HG02884 (cell line): ENCODE results near the gene OCEL1.

Experiments
- ATAC-seq: cut with Tn5 transposase; IDR thresholded peaks from one replicate; pipeline ENCODE4 v1.9.1; 2021; ENCODE audit warnings: mild to moderate bottlenecking, moderate library complexity; ENCODE audit not compliant: unreplicated experiment

Gene OCEL1

GRCh38 chr19:17209126-17210036 lies 16.6 kb upstream of the OCEL1 start:
- ATAC-seq = no peak

DNA sequence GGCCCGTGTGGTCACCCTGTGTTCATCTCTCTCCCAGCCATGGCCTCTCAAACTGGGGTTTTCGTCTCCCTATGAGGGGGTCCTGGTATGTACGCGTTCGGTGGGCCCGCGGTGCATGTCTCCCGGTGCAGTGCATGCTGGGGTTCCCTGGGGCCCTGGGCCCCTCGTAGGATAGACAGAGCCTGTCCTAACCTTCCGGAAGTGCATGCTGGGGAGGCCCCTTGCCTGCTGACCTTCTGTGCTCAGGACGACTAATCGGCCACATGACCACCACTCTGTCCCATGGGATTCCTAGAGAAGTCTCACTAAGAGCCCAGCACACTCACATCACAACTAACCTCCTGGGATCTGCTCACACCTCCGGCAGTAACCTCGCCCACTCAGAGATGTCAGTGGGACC lies 15.7 kb upstream of the OCEL1 start:
- no peak for ATAC-seq

DNA sequence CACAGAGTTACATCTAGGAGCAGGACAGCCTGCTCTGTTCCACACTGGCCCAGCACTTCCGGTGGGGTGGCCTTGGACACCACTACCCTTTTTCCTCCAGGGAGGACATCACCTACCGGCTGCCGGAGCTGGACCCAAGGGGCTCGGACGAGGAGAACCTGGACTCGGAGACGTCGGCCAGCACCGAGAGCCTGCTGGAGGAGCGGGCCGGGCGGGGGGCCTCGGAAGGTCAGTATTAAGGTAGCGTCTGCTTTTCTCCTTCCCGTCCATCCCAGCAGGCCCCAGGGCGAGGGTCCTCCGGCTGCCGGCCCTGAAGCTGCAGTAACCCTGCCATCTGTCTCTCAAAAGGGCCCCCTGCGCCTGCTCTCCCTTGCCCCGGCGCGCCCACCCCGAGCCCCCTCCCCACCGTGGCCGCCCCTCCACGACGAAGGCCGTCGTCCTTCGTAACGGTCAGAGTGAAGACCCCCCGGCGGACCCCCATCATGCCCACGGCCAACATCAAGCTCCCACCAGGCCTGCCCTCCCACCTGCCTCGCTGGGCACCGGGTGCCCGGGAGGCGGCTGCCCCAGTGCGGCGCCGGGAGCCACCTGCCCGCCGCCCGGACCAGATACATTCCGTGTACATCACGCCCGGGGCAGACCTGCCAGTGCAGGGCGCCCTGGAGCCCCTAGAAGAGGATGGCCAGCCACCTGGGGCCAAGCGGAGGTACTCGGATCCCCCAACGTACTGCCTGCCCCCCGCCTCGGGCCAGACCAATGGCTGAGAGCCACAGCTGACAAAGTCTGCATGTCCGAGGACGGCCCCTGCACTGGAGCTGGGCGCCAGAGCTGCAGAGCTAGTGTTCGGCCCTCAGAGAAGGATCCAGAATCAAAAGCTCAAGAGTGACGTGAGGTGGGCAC lies 14.2 kb upstream of the OCEL1 start:
- ATAC-seq = no peak

DNA sequence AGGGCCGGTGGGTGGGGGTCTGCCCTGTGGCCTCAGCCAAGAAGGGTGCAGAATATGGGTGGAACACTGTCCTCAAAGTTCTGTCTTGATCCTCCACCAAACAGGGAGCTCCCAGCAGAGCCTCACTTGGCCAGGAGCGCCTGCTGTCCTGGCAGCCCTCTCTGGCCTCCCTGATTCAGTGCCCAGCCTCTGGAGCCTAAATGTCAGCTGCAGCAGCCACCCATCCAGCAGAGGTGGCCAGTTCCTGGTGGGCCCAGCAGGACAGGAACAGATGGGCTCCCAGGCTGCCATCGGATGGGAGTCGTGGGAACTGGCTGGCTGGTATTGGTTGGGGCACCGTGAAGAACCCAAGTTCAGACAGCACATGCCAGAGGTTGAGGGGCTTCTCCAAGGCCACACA lies 12.7 kb upstream of the OCEL1 start:
- no peak for ATAC-seq

GRCh38 chr19:17214508-17215126 lies 11.4 kb upstream of the OCEL1 start:
- no peak for ATAC-seq

- ATAC-seq = peak; percentile 76
Measured at GRCh38 chr19:17215127-17215971, 10.7 kb upstream of the OCEL1 start, which contains the start of gene USE1. Gene USE1 (plus strand): TSS chr19:17215357. CDS start chr19:17215406, 49 bp downstream.

DNA sequence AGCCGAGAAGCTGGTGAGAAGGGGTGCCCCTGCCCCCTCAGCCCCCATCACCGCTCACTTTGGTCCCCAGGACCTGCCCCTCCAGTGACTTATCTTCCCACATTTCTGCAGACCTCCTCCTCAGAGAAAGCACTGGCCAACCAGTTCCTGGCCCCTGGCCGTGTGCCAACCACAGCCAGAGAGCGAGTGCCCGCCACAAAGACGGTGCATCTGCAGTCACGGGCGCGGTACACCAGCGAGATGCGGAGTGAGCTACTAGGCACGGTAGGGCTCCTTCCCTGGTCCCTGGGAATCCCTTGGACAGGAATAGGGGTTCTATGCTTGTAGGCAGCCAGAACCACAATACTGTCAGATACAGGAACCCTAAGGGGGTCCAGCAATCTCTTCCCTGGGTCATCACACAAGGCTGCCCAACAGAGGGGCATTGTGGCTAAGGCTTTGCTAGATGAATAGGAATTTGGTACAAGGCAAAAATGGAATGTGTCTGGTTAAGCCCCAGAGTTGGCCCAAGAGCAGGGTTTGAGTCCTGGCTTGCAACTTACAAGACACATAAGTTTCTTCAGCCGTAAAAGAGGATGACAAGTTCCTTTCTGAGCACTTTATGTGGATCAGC lies 9.9 kb upstream of the OCEL1 start:
- ATAC-seq = no peak

DNA sequence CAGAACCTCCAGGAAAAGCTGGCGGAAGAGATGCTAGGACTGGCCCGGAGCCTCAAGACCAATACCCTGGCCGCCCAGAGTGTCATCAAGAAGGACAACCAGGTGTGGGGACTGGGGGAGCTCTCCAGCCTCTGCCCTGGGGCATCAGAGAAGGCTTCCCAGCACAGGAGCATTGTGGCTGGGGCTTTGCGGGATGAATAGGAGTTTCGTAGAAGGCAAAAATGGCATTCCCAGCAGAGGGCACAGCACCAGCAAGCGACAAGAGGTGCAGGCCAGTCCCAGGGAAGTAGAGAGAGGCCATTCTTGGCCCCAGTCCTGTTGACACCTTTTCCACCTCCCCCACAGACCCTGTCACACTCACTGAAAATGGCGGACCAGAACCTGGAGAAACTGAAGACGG lies 6.7 kb upstream of the OCEL1 start:
- ATAC-seq = no peak

- ATAC-seq = no peak
Measured at GRCh38 chr19:17220207-17220758, 5.7 kb upstream of the OCEL1 start.

DNA sequence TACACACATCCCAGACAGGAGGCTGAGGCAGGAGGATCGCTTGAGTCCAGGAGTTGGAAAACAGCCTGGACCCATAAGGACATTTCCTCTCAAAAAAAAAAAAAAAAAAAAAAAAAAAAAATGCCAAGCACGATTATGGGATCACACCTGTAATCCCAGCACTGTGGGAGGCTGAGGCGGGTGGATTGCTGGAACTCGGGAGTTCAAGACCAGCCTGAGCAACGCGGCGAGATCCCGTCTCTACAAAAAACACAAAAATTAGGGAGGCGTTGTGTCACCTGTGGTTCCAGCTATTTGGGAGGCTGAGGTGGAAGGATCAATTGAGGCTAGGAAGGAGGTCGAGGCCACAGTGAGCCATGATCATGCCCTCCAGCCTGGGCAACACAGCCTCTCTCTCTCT lies 973 bp upstream of the OCEL1 start:
- ATAC-seq = no peak

GRCh38 chr19:17227798-17228367 lies 1.9 kb downstream of the OCEL1 start:
- ATAC-seq = no peak

DNA sequence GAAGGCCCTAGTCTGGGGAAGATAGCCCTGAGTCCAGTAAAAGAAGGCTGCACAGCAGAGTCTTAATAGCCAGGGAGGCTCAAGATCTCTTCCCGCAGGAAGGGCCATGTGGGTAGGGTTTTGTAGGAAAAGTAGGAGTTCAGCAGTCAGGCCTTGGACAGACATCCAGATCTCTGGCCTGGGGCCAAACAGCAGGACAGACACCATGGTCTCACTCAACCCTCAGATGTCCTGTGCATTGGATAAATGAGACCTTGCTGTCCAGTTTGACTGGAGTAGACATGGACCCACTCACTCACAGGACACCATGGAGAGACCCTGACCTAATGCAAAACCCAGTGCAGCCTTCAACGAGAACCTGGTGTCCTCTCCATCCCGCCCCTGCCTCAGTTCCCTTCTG lies 3.9 kb downstream of the OCEL1 start:
- ATAC-seq = no peak

DNA sequence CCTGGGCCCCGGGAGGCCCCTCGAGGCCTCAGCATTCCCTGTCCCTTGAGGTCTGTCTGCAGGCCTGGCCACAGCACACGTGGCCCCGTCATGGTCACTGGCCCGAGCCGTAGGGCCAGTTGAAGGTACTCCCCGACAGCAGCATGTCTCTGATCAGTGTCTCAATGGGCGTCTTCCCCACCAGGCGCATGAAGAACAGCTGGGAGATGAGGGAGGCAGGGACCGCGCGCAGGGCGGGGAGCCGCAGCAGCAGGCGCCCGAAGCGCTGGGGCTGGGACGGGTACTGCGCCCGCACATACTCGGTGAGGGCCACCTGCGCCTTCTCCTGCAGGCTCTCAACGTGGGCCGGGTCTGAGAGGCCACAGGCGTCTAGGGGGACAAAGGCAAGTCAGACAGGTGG lies 6.2 kb downstream of the OCEL1 start:
- no peak for ATAC-seq

DNA sequence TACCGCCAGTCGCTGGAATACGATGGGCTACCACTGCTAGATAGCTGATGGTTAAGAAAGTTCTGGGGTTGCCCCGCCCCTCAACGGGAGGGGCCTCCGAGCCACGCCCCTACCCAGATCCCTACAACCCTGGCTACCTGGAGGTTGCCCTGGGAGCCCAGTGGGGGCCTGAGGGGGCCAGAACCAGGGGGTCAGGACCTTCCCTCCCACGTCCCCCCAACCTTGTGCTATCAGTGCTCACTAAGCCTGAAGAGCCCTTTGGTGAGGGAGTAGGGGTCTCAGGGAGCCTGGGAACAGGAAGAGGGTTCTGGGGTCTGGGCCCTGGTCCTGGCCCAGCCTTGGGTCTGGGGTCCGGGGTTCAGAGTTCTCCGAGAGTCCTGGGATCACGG lies 8.9 kb downstream of the OCEL1 start:
- no peak for ATAC-seq

GRCh38 chr19:17235300-17235970 lies 9.4 kb downstream of the OCEL1 start:
- no peak for ATAC-seq

GRCh38 chr19:17235971-17236777 lies 10.1 kb downstream of the OCEL1 start:
- no peak for ATAC-seq

DNA sequence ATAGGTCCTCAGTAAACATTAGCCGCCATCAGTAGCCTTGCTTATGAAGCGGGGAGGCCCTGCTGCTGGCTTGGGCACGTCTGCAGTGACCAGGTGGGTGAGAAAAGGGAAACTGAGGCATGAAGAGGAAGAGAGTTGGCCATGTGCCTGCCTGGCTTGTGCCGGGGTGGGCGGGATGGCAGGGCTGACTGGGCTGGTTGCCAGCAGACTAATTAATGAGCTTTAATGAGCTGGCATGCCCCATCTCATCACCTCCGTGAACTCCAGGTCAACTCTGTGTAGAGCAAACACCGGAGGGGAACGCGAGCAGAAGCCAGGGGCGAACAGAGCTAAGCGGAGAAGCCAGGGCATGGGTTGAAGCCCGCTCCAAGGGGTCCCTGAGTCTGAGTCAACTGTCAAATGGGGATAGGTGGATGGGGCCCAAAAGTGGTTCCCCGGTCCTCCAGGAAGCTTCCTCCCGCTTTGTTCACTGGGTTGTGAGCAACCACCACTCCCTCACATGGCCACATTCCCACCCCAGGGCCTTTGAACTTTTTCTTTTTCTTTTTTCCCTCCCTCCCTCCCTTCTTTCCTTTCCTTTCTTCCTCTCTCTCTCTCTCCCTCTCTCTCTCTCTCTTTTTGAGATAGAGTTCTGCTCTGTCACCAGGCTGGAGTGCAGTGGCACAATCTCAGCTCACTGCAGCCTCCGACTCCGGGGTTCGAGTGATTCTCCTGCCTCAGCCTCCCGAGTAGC lies 11.0 kb downstream of the OCEL1 start:
- no peak for ATAC-seq
